HG02623 (cell line): ENCODE data around the gene PCBP3.

ENCODE experiments used
- ATAC-seq: cut with Tn5 transposase; IDR thresholded peaks from one replicate; pipeline ENCODE4 v1.9.1; 2021; ENCODE audit warnings: moderate library complexity; ENCODE audit not compliant: unreplicated experiment

PCBP3 gene

DNA sequence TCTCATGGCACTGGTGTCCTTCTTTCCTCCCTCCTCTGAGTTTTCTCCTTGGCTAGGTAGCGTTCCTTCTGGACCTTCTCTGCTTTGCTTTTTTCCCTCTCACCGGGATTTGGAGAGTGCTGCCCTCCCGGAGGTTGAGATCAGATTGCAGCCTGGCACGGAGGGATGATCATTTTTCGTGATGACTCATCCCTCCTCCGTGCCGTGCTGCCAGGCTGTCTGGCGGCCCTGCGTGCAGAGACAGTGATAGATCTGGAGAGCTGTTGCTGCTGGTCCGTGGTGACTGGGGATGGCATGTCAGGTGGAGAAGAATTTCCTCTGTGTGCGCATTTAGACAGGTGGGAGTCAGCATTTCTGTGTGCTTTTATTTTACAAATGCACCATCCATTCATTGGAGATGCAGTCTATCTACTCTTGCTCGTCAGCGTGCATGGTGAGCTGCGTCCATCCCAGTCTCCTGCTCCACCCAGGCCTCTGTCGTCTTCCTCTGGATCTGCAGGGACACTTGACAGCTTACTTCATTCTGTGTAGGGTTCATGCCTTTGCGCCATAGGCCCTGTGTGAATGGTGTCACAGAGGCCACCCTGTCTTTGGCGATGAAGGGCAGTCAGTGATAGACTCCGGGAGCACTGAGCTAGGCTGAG, 104.4 kb downstream of the PCBP3 start:
- no peak for ATAC-seq

- ATAC-seq = no peak
These were observed 105.1 kb downstream of the PCBP3 start for GRCh38 chr21:45748593-45748992.

DNA sequence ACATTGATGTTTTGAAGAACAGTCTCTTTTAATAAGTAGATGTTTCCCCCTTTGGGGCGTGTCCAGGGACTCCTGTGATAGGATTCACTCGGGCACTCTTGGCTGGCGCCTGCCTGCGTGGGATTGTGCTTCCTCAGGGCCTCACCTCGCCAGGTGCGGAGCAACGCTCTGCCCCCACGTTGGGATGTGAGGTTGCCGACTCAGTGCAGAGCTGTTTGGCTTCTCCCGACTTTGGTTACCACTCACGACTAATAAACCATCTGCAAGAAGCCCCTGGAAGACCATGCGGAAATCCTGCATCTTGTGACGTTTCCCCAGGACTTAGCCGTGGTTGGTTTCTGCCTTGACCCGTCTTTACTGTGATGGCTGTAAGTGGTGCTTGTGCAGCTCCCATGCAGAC, 106.4 kb downstream of the PCBP3 start:
- ATAC-seq = no peak

GRCh38 chr21:45750936-45751335, 107.4 kb downstream of the PCBP3 start:
- no peak for ATAC-seq

GRCh38 chr21:45753445-45753844, 109.9 kb downstream of the PCBP3 start:
- ATAC-seq = no peak

DNA sequence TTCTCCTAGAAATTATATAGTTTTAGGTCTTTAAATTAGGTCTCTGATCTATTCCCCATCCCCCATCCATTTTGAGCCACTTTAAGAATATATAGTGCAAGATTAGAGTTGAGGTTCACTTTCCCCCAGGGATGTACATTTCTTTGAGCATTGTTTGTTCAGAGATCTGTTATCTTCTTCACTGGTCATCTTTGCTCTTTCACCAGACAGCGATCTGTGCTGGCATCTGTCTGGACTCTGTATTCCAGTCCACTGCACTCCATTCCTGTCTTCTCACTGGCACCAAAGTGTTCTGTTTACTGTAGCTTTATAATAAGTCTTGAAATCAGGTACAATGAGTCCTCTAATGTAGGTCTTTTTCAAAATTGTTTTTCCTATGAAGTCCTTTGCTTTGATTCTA, 112.5 kb downstream of the PCBP3 start:
- ATAC-seq = no peak

DNA sequence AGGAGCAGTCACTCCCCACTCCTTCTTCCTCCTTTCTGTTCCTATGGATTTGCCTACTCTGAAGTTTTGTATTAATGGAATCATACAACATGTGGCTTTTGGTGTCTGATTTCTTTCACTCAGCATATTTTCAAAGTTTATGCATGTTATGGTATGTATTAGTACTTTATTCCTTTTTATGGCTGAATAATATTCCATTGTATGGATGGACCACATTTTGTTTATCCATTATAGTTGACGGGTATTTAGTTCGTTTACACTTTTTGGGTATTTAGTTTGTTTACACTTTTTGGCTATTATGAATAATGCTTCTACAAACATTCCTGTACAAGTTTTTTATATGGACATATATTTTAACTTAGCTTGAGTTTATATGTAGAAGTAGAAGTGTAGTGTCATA, 113.1 kb downstream of the PCBP3 start:
- ATAC-seq = no peak

DNA sequence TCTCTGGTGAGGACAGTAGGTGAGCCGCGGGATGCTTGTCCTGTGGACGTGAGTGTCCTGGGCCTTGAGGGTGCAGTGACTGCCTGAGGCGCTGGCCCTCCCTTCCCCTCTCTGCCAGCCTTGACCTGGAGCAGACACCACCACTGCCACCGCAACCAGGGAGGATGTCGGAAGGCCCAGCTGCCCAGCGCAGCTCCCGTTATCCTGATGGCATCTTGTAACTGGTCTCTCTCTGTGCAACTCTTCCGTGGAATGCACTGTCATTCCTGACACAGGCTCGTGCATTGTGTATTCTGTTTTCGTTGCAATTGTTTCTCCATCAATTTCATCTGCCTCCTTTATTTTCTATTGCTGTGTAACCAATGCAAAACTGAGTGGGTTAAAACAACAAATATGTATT, 118.2 kb downstream of the PCBP3 start:
- no peak for ATAC-seq

GRCh38 chr21:45763074-45763473, 119.5 kb downstream of the PCBP3 start:
- ATAC-seq = no peak

DNA sequence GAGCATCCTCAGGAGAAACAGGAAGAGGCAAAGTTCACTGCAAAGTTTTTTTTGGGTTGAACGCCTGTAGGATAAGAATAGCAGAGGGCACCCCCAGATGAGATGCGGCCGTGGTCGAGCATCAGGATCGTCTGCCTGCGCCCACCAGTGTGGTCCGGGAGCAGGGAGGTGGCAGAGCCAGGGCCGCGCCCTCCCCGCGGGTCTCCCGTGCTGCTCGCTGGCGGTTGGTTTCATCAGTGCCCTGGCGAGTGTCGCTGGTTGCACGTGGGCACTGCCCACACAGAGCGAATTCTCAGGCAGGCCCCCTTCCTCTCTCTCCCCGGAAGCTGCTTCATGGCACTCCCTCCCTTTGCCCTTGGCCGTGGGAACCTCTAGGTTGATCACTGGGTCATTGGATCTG, 120.0 kb downstream of the PCBP3 start:
- ATAC-seq = no peak

GRCh38 chr21:45764792-45765191, 121.3 kb downstream of the PCBP3 start:
- no peak for ATAC-seq

DNA sequence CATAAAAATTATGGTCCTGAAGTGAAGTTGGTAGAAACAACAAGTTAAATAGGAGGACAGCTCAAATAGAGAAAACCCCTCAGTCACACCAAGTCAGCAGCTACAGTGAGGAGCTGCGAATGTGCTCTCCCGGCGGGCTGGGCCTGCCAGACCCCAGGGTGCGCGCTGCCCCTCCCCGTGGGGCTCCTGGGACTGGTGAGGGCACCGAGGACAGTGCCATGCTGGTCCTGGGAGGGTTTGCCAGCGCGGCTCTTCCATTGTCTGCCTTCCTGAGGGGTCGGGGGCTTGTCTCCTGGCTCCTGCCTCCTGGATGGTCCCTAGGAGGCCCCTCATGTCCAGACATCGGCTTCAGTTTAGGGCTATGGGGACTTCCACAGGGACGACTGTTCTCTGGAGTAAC, 121.8 kb downstream of the PCBP3 start:
- no peak for ATAC-seq

- no peak for ATAC-seq
These were observed 122.5 kb downstream of the PCBP3 start for GRCh38 chr21:45766055-45766454.

GRCh38 chr21:45766501-45766900, 123.0 kb downstream of the PCBP3 start:
- ATAC-seq = no peak

DNA sequence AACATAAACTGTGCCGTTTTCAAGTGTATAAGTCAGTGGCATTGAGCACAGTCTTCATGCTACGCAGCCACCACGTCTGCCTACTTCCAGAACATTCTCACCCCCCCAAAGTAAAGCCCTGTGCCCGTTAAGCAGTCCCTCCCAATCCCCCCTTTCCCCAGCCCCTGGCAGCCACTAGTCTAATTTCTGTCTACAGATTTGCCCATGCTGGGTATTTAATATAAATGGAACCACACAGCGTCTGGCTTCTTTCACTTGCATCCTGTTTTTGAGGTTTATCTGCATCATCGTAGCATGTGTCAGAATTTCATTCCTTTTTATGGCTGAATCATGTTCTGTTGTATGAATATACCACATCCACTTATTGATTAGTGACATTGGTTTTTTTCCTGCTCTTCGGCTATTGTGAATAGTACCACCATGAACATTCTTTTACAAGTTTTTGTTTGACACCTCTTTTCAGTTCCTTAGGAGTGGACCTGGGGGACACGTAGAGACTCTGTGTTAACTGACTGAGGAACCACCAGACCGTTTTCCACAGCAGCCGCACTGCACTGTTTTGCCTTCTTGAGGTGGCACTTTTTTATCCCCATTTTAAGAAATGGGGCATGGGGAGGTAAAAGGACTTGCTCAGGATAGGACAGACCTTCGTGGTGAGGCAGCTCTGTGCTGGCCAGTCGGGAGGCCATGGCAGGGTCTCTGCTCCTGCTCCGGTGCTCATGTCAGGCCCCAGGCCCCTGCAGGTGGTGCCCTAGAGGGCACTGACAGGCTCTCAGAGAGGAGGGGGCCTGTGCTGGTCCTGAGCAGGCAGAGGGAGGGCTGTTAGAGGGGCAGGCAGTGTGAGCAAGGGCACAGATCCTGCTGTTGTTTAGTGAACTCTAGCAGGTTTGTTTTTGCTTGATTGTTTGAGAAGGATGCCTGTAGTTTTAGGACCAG, 123.8 kb downstream of the PCBP3 start:
- no peak for ATAC-seq

- no peak for ATAC-seq
These were observed 124.7 kb downstream of the PCBP3 start for GRCh38 chr21:45768011-45768739.

- no peak for ATAC-seq
These were observed 125.2 kb downstream of the PCBP3 start for GRCh38 chr21:45768740-45769048.

DNA sequence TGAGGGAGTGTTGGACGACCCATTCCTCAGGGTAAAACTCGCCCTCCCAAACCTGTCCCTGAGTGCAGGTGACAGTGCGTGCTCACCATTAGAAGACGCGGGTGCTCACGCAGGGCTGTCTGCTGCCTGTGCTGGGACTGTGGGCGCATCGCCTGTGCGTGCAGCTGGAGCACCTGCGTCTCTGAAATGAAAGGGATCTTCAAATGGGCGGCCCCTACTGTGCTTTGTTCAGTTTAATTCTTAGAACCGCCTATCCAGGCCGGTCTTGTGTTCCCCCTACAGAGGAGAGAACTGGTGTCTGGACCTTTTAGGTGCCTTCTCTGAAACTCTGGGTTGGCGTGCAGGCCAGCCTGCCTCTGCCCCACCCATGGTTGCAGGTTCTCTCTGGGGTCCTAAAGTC, 125.8 kb downstream of the PCBP3 start:
- no peak for ATAC-seq

- no peak for ATAC-seq
These were observed 126.4 kb downstream of the PCBP3 start for GRCh38 chr21:45769896-45770295.

DNA sequence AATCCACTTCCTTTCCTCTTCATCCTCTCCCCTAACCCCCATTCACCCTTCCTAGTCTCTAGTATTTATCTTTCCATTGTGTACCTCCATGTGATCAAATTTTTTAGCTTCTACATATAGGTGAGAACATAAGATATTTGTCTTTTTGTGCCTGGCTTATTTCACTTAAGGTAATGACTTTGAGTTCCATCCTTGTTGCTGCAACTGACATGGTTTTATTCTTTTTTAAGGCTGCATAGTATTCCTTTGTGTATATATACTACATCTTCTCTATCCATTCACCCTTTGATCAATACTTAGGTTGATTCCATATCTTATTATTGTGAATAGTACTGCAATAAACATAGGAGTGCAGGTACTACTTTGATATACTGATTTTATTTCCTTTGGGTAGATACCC, 128.7 kb downstream of the PCBP3 start:
- ATAC-seq = no peak

DNA sequence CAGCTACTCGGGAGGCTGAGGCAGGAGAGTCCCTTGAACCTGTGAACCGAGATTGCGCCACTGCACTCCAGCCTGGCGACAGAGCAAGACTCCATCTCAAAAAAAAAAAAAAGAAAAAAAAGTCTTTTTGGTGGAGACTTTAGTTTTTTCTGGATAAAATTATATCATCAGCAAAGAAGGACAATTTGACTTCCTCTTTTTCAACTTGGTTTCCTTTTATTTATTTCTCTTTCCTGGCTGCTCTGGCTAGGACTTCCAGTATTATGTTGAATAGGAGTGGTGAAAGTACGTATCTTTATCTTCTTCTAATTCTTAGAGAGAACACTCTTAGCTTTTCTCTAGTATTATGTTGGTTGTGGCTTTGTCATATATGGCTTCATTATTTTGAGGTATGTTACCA, 130.8 kb downstream of the PCBP3 start:
- no peak for ATAC-seq

GRCh38 chr21:45776971-45777370, 133.4 kb downstream of the PCBP3 start:
- ATAC-seq = no peak
